D721Med (cell line): ENCODE data around the gene EEFSEC.

Experiments
- DNase-seq: peaks from one replicate; pipeline ENCODE4 v3.0.0; 2011; ENCODE audit warnings: low spot score; ENCODE audit not compliant: insufficient read length
- FAIRE-seq: peaks from 2 replicates; lab custom pipeline; 2011; peaks lifted over from hg19 to GRCh38; lab: Jason Lieb, UNC
- CTCF ChIP-seq: IDR thresholded peaks from 2 replicates; pipeline ENCODE4 v1.5.1; 2012; ENCODE audit warnings: mild to moderate bottlenecking, control low read depth; ENCODE audit not compliant: insufficient read depth; ENCODE audit errors: missing control alignments

The EEFSEC gene

GRCh38 chr3:128155616-128156360 lies 2.5 kb downstream of the EEFSEC start:
- DNase-seq, result no peak
- TF ChIP-seq CTCF, result no peak
- no peak for FAIRE-seq

GRCh38 chr3:128160661-128161060 lies 7.4 kb downstream of the EEFSEC start:
- TF ChIP-seq CTCF, result no peak
- no peak for DNase-seq
- no peak for FAIRE-seq

- FAIRE-seq, result no peak
- TF ChIP-seq CTCF, result no peak
- DNase-seq, result no peak
These were observed 10.2 kb downstream of the EEFSEC start for GRCh38 chr3:128163432-128163831.

DNA sequence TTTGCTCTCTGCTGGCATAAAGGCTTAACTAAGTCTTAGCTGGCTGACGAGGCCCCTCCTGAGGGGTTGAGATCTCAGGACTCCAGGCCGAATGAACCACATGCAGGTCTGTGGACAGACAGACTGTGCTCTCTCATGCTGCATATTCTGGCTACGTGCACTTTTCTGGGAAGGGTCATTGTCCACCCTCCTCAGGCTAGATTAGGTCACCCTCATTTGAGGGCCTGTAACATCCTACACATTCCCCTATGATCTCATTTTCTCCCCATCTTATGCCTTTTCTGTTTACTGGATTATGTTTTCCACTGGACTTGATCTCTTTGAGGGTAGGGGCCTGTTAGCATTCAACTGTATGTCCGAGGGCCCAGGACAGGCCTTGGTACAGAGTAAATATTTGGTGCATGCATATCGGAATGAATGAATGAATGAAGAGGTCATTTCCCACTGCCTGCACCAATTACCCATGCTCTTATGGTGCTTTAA lies 13.7 kb downstream of the EEFSEC start:
- no peak for FAIRE-seq
- DNase-seq, result no peak
- TF ChIP-seq CTCF, result no peak

DNA sequence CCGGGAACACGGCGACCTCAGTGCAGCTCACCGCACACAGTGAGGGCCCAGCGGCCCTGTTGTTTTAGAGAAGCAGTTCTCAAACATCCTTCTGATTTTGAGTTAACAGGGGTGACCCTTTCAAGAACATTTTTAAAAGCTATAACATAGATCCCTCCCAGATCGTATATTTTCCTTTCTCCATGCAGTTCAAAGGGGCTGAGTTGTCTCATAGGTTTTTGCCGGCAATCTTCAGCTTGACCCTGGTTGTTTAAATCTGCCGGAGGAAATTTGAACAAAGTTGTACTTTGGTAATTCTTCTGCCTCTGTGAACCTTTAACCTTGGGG lies 14.3 kb downstream of the EEFSEC start:
- no peak for DNase-seq
- no peak for FAIRE-seq

GRCh38 chr3:128167973-128168674 lies 14.8 kb downstream of the EEFSEC start:
- FAIRE-seq, result no peak

More for the DNA sequence above, 14.3 kb downstream of the EEFSEC start:
- TF ChIP-seq CTCF, result no peak

More at GRCh38 chr3:128167973-128168674, 14.8 kb downstream of the EEFSEC start:
- DNase-seq, result no peak
- TF ChIP-seq CTCF, result no peak
